GM10847 (cell line): ENCODE measurements around the gene MELK.

Experiments used
- POLR2A ChIP-seq: IDR thresholded peaks from 2 replicates; pipeline ENCODE4 v1.6.1; 2011; ENCODE audit not compliant: insufficient read length; ENCODE audit errors: extremely low read depth

MELK gene

DNA sequence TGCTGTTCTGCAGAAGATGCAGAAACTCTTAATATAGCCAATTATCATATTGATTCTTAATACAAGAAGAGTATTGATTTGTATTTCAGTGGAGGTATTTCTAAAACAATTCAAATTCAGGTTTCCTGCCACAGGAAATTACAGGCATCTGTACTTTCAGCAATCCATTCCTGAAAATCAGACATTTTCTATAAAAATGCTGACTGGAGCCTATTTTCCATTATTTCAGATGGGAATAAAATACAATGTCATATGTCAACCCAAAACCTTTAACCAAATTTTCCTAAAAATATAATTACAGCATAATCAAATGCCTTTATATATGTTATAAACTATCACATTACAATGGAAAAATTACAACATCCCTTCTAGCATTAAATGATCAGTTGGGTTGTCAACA is 131.5 kb downstream of the MELK start:
- TF ChIP-seq POLR2A, result no peak

GRCh38 chr9:36713515-36714490 is 141.1 kb downstream of the MELK start:
- no peak for TF ChIP-seq POLR2A

DNA sequence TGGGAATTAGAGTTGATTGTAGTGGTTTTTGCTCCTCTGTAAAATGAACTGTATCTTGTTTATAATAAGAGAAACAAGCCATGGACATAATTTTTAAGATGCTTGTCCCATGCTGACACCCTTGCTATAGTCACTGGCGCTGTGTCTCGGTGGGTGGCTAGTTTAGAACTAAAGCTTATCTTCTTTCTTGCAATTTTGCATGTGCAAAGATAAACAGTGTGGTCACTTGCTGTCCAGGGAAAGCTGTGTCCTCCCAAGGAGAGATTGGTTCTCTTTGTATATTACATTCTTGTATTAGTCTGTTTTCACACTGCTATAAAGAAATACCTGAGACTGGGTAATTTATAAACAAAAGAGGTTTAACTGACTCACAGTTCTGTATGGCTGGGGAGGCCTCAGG is 143.8 kb downstream of the MELK start:
- no peak for TF ChIP-seq POLR2A

- no peak for TF ChIP-seq POLR2A
Measured at GRCh38 chr9:36717276-36717675, 144.6 kb downstream of the MELK start.

- TF ChIP-seq POLR2A, result no peak
Measured at GRCh38 chr9:36718612-36719011, 145.9 kb downstream of the MELK start.

- no peak for TF ChIP-seq POLR2A
Measured at GRCh38 chr9:36720043-36720442, 147.3 kb downstream of the MELK start.

DNA sequence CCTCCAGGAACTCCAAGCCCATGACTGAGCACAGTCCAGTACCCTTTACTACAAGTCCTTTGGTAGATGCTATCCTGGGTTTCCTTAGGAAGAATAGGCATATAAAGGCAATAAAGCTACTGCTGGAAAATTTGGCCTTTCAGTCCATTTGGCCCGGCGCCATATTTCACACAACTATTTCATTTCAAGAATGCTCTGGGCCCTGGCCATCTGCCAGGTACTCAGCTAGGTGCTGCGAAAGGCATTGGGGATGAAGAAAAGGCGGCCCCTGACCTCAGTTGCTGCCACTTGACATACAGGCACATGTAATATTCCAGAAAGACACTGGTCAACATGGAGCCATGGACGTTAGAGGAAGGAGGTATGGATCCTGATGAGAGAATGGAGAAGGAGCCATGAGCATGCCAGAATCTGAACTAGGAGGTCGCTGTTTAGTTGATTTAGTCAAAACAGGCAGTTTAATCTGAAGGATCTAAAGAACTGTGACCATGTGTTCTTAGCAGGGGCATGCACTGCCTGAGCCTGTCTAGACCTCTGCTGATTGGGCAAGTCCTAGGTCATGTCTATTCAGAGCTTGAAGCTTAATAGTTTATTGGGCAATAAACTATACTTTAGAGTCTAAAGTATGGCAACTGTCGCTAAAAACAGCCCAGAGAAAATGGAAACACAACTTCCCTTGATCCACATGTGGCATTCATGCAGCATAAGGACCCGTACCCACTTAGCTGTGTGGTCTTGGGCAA is 149.3 kb downstream of the MELK start:
- no peak for TF ChIP-seq POLR2A

- TF ChIP-seq POLR2A, result no peak
Measured at GRCh38 chr9:36725777-36726356, 153.2 kb downstream of the MELK start.
